Panc1 (cell line): Measurements from ENCODE around the gene RIPOR2. TPM values are rescaled to one million over a fixed set of nuclear protein-coding genes. Genes with fewer than 3 reads are reported as not detected.

Source experiments
- ATAC-seq: fragments of 200-7000 bp; cut with Tn5 transposase; 2 replicates; pipeline ENCODE4 v1.9.1; 2020; ENCODE audit warnings: mild to moderate bottlenecking, moderate library complexity
- BruUV-seq: library from RNA; stranded (reverse); fragments of 400-500 nt; replicated peaks from 2 replicates; lab custom pipeline; 2021; lab: Mats Ljungman, UMichigan
- CTCF ChIA-PET: fragments of 300-600 bp; sonication (Branson Sonifier 250); formaldehyde crosslinking; loops from one replicate; lab custom pipeline; 2022; ENCODE audit warnings: antibody characterized with exemption; lab: Charles Lee
- POLR2A ChIA-PET: fragments of 300-600 bp; sonication (Branson Sonifier 250); formaldehyde crosslinking; loops from one replicate; lab custom pipeline; 2022; ENCODE audit warnings: antibody characterized with exemption; lab: Charles Lee
- DNase-seq: peaks from one replicate; pipeline ENCODE4 v3.0.0-alpha.2; 2010; ENCODE audit warnings: low read depth, low spot score
- H3K27ac ChIP-seq: 2 replicates; pipeline ENCODE4 v1.5.1; 2011; ENCODE audit warnings: mild to moderate bottlenecking, low read length, inconsistent platforms
- H3K27me3 ChIP-seq: fragments of 200-500 bp; sonication (Bioruptor generic); 2 replicates; pipeline ENCODE4 v1.6.0; 2014; ENCODE audit warnings: low read length, inconsistent platforms; ENCODE audit not compliant: control insufficient read depth, insufficient read depth
- H3K36me3 ChIP-seq: fragments of 200-500 bp; sonication (Bioruptor generic); 2 replicates; pipeline ENCODE4 v1.5.1; 2014; ENCODE audit warnings: inconsistent platforms, mild to moderate bottlenecking, low read length, moderate library complexity; ENCODE audit not compliant: control insufficient read depth, insufficient read depth
- H3K4me1 ChIP-seq: 2 replicates; pipeline ENCODE4 v1.5.1; 2011; ENCODE audit warnings: inconsistent platforms, mild to moderate bottlenecking, low read length, moderate library complexity; ENCODE audit not compliant: control insufficient read depth, insufficient read depth
- H3K4me3 ChIP-seq, 2 experiments: 2 replicates each; pipeline ENCODE4 v1.5.1; 2011 to 2012; ENCODE audit warnings: low read depth in 2 of 2, low read length in 2 of 2, mild to moderate bottlenecking in 2 of 2, inconsistent platforms in 1 of 2, moderate library complexity in 1 of 2
- H3K9me3 ChIP-seq: fragments of 200-500 bp; sonication (Bioruptor generic); 2 replicates; pipeline ENCODE4 v1.5.1; 2014; ENCODE audit warnings: low read depth, mild to moderate bottlenecking, inconsistent platforms, low read length, moderate library complexity; ENCODE audit not compliant: control insufficient read depth, insufficient read depth
- CTCF ChIP-seq: fragments of 450-650 bp; IDR thresholded peaks from 2 replicates; pipeline ENCODE4 v1.5.1; 2017; ENCODE audit warnings: mild to moderate bottlenecking
- POLR2AphosphoS5 ChIP-seq: IDR thresholded peaks from 2 replicates; pipeline ENCODE4 v1.6.1; 2012; ENCODE audit warnings: mild to moderate bottlenecking, low read depth, low read length, moderate library complexity
- REST ChIP-seq, 2 experiments: IDR thresholded peaks; 2 replicates each; pipeline ENCODE4 v1.6.1; 2011 to 2012; ENCODE audit warnings: low read depth in 2 of 2, control low read depth in 1 of 2, low read length in 1 of 2, mild to moderate bottlenecking in 1 of 2, moderate library complexity in 1 of 2; ENCODE audit not compliant: insufficient read depth in 1 of 2
- SIN3A ChIP-seq: IDR thresholded peaks from 2 replicates; pipeline ENCODE4 v1.6.1; 2012; ENCODE audit warnings: low read depth, mild to moderate bottlenecking, low read length, moderate library complexity, borderline replicate concordance; ENCODE audit not compliant: insufficient read depth
- TCF7L2 ChIP-seq: IDR thresholded peaks from 2 replicates; pipeline ENCODE4 v1.6.1; 2011; ENCODE audit warnings: mild to moderate bottlenecking, low read depth, low read length, inconsistent platforms
- in situ Hi-C: cut with HindIII; loops from 2 replicates; pipeline ENCODE4 v1.10.0; 2016; ENCODE audit warnings: low sequenced_read_pairs, low pct_unique_long_range_greater_than_20kb
- intact Hi-C: fragments of 100-400 bp; cut with micrococcal nuclease; formaldehyde crosslinking; loops from one replicate; pipeline ENCODE4 v1.10.0; 2022; ENCODE audit not compliant: unreplicated experiment
- total RNA-seq: library from RNA; stranded (reverse); gene quantifications from one replicate; pipeline ENCODE4 v1.2.1, GENCODE V29; 2021; ENCODE audit not compliant: unreplicated experiment

RIPOR2 gene
- total RNA-seq, 1 experiment from 2014 or later: 0.54 TPM

- no peaks in the 10 kb centered on the region for H3K4me1 ChIP-seq
- H3K36me3 ChIP-seq: no peaks in the 10 kb centered on the region
- ChIA-PET CTCF (no interaction called here), POLR2A (no interaction called here)
- TF ChIP-seq TCF7L2 (no peak), SIN3A (no peak), REST (IDR thresholded peaks at IDR 0.05; ENCODE audit: insufficient read depth in 1 of 2, low read depth in 2 of 2, low read length in 1 of 2) (no peak), POLR2AphosphoS5 (no peak), CTCF (no peak)
- no peak for ATAC-seq
- in situ Hi-C loops: no loop called here
- no TSS peak for BruUV-seq
- intact Hi-C loops: no loop called here
- no peak overlapping the region for H3K4me3 ChIP-seq
- no peak overlapping the region for H3K27ac ChIP-seq
- H3K9me3 ChIP-seq: no peaks in the 10 kb centered on the region
- no peak for DNase-seq
- H3K27me3 ChIP-seq: peaks cover 6% of the 10 kb centered on the region; the same call in 1 of the 2 replicates
These were observed 33.0 kb upstream of the RIPOR2 start for GRCh38 chr6:24968783-24969182.

- intact Hi-C loops: no loop called here
- POLR2A ChIA-PET: no interaction called here
- no peaks in the 10 kb centered on the region for H3K9me3 ChIP-seq
- H3K4me3 ChIP-seq: no peak overlapping the region
- H3K27ac ChIP-seq: no peak overlapping the region
- H3K27me3 ChIP-seq: peaks cover 6% of the 10 kb centered on the region; the same call in 1 of the 2 replicates
- CTCF ChIA-PET: no interaction called here
- DNase-seq (no peak), ATAC-seq (no peak)
- no peak for TF ChIP-seq SIN3A
- TF ChIP-seq REST (IDR thresholded peaks at IDR 0.05; ENCODE audit: insufficient read depth in 1 of 2, low read depth in 2 of 2, low read length in 1 of 2): no peak
- TF ChIP-seq POLR2AphosphoS5: no peak
- no peak for TF ChIP-seq TCF7L2
- no peak for TF ChIP-seq CTCF
- in situ Hi-C loops: no loop called here
- BruUV-seq: no TSS peak
- H3K36me3 ChIP-seq: no peaks in the 10 kb centered on the region
- no peaks in the 10 kb centered on the region for H3K4me1 ChIP-seq
These were observed 31.5 kb upstream of the RIPOR2 start for GRCh38 chr6:24967211-24967610.
